Measurements from ENCODE around the gene PDE8B.

GRCh38 chr5:77200663-77201062 is 9.8 kb upstream of the PDE8B start:
- no peak for TF ChIP-seq EZH2phosphoT487 (IDR thresholded peaks at IDR 0.05; ENCODE audit: unreplicated experiment)
- no peak for TF ChIP-seq CTCF (conservative IDR thresholded peaks at IDR 0.05; ENCODE audit: low read depth in 2 of 2)

Data from GM23338 (cell line).